Stimulated activated CD8-positive, alpha-beta memory T cell treated with anti-CD3 and anti-CD28 coated beads, Interleukin-12 subunit alpha, Interleukin-12 subunit beta, amount 100 ng/mL, for 24 hours (primary cell): ENCODE data around the gene LHX4.

Experiments used
- DNase-seq: peaks from one replicate; pipeline ENCODE4 v3.0.0-alpha.2; 2020; ENCODE audit errors: extremely low read depth

Gene LHX4

DNA sequence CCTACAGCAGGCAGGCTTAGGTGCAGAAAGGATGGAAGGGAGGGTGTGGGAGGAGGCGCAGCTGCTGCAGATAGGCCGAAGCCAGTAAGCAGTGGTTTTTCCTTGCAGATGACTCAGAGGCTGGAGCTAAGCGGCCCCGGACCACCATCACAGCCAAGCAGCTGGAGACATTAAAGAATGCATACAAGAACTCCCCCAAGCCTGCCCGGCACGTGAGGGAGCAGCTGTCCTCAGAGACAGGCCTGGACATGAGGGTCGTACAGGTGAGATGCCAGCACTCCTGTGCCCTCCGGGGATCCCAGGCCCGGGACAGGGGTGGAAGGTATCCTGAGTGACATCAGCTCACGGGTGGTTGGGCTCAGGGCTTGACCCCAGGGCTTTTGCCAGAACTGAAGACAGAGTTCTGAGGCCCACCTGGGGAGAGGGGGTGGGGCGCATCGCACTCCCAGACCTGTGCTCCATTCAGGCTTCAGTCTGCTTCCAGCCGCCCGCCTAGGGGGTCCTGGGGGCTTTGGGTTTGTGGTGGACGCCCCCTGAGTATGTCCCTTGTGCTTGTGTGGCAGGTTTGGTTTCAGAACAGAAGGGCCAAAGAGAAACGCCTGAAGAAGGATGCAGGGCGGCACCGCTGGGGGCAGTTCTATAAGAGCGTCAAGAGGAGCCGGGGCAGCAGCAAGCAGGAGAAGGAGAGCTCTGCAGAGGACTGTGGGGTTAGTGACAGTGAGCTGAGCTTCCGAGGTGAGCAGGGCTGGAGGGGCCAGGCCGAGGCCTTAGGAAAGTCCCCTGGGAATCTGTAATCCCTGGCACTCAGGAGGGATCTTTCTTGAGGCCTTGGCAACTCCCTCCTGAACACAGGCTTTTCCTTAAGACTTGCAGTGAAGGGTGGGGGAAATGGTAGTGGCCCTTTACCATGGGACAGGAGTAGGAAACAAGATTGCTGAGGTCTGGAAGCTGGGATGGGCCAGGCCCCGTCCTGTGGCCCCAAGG lies 41.5 kb downstream of the LHX4 start:
- no peak for DNase-seq

DNA sequence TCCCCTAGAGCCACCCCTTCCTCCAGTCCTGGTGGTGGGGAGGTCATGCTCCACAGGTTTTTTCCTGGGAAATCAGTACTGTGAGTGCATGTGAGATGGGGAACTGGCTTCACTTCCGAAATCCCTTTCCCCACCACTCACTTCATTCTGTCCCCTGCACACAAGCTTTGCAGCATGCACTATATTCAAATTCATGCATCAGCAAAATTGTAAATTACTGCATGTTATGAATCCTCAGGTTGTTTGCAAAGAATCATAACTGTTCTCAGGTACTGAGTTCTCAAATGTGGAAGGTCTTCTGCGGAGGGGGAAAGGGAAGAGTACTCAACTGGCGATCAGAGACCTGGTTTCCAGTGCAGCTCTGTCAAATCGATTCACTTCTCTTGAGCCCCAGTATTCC lies 42.3 kb downstream of the LHX4 start:
- DNase-seq: no peak

DNA sequence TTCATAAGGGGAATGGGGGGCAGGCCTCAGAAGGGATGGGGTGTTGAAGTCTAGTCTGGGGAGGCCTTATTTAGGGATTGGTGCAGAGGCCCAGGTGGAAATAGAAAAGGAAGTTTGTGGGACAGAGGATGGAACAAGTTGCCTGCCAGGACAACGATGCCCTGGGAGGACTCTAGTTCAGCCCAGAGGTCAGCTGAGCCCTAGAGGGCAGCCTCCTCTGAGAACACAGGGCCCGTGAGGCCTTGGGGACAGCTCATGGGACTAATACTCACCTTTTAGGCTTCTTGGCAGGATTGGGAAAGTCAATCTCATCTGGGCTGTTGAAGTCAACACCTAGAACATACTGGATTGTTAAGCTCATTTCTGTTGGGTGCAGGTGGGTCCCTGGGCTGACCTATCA lies 43.0 kb downstream of the LHX4 start:
- no peak for DNase-seq

DNA sequence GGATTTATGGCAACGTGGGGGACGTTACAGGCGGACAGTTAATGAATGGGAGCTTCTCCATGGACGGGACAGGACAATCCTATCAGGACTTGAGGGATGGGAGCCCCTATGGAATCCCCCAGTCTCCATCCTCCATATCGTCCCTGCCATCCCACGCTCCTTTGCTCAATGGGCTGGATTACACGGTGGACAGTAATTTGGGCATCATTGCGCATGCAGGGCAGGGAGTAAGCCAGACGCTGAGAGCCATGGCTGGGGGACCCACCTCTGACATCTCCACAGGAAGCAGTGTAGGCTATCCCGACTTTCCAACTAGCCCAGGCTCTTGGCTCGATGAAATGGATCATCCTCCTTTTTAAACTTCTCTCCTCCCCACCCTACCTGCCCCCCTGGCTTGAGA lies 44.2 kb downstream of the LHX4 start:
- DNase-seq: no peak

DNA sequence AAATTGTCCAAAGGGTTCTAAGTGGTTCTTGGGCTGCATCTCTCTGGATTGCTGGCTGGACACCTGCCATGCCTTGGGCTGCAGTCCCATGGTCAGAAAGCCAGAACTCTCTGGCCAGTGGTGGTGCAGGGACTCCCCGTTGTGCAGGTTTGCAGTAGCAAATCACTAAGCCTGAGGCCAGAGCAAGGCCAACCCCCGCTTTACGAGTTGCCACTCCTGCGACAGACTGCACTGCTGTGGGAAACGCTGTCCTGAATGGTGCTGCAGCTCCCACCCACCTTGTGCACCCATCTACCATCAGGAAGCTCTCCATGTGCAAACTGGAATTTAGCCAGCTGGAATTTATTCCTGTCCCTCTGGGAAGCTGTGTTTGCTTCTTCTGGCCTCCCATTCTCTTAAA lies 45.7 kb downstream of the LHX4 start:
- DNase-seq: no peak

DNA sequence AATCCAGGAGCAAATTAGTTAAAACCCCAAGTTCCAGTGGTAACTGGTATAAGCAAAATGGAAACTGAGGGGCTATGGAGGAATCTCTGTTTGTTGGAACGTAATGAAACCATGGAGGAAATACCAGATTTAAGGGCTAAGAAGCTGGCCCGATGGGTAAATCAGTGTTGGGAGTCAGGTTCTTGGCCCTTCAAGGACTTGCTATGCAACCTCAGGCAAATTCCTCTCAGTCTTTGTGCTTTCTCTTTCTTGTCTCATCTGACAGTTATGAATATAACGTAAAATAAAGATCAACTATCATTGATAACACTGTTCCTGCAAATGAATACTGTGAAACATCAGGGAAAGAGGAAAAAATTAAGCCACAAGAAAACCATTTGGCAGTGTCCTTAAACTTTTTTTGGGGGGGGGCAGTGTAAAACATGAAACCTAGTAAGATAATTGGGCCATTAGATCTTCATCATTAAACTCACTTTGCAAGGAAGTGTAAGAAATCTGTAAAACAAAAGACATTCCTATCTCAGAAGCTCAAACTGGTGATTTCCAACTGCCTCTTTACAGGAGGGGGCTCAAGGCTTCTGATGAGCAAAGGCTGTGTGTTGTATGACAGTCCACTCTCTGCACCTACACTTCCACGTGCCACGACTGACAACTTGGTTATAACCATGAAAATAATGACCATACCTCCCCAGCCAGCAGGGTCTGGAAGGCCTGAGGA lies 47.6 kb downstream of the LHX4 start:
- DNase-seq: no peak

DNA sequence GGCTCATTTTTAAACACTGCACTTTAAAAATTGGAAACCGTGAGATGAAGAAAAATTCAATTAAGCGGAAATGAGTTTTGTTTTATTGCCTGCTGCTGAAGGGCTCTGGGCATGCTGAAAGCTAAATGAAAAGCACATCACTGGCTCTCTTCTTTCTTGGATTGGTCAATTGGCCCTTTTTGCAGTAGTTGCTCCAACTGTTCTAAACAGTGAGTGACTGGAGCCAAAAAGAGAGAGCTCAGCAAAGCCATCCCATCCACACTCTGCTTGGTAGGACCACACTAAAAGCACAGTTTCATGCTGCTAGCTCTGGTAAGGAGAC lies 48.1 kb downstream of the LHX4 start:
- DNase-seq: no peak

DNA sequence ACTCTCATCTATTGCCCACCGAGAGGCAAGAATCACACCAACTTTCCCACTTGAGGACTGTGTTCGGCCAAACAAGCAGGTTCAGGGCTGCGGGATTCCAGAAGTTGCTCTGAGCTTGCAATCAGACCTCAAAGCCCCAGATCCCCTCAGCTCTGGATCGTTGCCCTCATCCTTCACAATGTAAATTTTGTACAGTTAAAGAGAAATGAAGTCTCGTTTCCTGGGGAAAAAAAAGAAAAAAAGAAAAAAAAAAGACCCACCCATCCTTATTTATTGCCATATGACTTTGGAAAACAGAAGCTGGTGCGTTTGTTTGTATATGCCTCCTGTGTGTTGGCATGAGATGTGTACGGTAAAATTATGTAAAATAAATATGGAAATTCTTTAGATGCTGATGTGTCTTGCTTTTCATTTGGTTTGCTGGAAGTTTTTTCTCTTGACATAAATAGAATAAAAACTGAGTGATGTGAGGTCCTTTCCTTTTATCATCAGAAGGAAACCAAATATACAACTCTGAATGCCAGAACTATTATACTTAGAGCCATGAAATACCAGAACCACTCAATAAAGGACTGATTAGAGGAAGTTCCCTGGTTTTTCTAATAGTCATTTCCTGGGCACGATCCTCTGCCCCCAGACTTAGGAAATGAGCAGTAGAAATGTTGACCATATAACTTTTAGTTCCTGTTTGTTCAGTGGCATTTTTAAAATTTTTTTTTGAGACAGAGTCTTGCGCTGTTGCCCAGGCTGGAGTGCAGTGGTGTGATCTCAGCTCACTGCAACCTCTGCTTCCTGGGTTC lies 48.7 kb downstream of the LHX4 start:
- no peak for DNase-seq

DNA sequence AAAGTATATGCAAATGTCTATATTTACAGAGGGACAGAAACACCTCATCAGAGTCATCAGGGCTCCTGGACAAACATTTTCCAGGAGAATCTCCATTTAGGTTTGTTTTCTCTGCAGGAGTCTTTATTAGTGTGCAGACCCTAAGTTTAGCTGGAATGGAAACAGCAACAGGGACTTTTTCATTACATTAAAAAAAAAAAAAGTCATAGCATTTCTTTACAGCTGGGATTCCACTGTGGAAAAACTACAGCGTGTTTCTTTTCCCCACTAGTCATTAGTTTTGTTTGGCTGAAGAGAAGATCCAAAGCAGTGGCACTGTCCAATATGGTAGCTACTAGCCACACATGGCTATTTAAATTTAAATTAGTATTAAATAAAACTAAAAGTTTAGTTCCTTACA lies 49.6 kb downstream of the LHX4 start:
- no peak for DNase-seq

DNA sequence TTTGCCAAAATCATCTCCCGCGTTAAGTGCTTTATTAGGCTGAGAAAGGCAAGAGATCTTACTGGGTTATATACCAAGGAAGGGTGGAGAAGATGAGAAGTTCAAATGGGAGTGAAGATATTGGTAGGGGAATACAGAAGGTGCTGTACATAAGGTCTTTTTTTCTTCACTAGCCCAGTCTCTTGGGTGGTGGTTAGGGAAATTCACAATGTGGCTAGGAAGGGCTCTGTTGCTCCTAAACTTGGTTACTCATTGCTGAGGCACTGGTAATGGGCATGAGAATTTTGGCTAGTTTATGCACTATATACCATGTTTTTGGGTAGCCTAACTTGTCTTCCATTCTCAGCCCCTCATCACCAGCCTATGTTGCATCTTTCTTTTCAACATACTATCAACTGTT lies 50.6 kb downstream of the LHX4 start:
- DNase-seq: no peak

DNA sequence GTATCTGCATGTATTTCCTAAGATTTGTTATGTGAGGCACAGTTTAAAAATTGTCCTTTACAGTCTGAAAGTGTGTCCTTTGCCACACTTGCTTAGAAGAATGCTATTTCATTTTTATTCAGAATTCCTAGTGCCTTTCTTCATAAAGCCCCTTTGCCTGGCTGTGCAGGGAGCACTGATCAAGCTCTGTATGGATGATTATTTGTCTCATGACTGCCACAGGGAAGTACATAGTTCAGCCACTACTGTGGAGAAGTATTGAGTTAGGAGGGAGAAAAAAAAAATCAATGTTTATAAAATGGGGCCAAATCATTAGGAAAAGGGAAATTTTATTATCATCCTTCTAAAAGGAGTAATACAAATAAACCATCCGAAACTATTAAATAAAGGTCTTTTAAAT lies 51.4 kb downstream of the LHX4 start:
- no peak for DNase-seq

DNA sequence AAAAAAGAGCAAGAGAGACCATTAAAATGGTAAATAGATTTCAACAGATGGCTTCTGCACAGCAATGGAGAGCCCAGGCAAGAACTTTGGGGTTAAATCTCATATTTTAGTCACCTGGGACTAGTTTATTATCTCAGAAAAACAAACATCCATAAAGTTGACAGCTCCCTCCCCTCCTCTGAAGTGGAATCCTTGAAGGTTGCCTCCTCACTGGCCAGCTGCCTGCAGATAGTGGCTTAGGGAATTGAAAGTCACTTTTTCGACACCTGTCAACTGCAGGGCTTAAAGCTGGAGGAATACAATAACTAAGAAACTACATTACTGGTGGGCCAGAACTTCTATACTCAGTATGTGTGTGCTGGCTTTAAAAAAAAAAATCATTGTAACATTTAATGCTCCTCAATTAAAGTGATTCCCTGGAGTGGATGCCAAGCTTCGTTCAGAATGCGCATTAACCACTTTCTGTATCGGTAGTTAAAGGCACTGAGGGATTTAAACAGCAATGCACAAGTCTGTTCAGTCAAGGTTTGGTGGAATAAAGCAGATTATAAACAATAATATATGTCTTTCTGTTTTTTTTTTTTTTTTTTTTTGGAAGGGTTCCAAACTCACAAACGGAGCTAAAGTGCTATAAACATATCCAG lies 52.5 kb downstream of the LHX4 start:
- DNase-seq: no peak

DNA sequence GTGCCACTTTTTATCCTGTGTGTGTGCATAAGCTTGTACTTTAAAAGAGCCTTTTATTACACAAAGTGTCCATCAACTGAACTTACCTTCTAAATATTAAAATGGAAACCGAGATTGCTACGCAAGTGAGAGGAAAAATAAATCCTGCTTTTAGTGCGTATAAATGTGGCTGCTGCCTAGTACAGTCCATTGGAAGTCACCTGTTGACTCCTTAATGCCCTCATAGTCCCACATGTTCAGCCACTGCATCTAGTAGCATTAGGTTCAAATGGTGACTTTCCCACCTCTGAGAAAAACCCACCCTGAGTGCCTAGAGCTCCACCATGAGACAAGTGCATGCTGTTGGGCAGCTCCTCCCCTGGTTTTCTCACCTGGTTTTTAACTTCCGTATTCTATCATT lies 53.0 kb downstream of the LHX4 start:
- DNase-seq: no peak

DNA sequence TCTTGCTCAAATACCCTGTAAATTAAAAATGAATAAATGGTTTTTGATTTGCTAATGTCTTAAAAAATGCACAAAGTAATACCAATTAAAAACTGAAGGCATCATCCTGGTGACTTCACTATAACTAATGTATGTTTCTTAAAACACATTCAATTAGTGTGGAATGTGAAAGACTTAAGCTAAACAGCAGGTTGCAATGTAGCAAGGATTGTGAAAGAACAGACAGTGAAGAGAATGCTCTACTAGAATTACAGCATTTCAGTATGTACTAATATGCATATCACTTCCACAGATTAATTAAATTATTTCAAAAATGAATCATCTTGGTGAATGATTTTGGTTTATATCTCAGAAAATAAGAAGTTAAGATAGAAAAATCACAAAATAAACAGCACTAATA lies 56.4 kb downstream of the LHX4 start:
- DNase-seq: no peak

DNA sequence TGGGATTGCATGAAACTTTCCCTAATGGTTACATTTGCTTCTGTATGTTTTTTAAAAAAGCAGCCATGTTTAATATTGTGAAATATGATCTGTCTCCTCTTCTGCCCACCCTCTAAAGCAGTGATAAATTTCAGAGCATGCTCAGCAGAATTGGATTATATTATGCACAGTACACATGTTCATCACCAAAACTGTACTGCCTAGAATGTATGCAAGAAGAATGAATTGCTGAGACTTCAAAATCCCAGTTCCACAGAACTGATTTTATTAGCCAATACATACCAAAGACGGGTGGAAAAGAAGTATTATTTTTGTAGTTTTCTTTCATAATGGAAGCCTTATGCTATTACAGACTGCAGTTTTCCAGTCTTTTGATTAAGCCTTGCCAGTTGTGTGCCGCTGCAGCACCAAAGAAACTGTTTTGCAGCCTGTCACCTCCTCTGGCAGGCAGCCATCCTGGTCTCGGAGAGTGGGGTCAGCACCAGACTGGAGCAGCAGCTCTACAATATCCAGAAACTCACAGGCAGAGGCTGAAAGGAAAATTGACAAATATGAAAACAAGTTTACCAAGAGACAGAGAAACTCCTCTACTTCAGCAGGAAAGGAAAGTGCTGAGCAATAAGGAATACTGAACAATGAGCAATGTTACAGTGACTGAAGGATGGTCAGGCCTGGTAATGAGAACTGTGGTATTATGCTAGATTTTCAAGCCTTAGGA lies 58.1 kb downstream of the LHX4 start:
- no peak for DNase-seq

DNA sequence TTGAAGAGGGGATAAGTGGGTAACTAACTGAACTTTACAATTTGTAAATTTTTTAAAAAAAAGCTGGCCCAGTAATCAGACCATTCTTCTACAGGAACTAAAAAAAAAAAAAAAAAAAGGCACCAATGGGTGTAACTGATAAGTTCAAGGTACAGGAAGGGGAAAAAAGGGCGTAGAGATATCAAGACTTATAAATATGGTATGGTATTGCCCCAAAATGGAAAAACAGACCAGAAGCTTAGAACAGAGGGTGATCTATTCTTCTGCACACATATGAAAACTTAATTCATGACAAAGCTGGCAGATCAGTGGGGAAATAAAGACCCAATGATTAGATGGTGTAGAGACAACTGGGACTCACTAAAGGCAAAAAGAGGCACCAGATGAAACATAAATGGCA lies 58.9 kb downstream of the LHX4 start:
- DNase-seq: no peak

DNA sequence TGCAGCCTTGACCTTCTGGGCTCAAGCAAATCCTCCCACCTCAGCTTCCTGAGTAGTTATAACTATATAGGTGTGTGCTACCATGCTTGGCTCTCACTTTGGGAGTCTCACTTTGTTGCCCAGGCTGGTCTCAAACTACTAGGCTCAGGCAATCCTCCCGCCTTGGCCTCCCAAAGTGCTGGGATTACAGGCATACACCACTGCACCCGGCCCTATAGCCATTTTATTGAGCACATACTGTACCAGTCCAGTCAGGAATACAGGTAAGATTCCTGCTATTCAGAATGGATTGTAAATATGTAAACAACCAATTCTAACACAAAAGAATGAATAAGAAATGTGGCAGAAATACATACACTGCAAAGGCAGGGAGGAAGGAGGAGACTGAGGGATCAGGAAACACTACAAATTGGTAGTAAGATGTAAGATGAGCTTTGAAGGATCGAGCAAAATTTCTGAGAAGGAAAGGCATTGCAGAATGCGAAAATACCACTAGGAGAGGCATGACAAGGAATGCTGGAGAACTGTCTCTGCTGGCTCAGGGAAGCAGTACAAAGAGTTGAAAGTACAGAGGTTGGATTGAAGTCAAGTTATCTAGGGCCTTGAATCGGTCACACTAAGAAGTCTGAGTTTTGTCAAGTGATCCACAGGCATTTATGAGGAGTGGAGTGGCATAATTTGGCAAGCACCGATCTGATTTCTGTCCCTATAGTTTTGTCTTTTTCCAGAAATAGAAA lies 60.4 kb downstream of the LHX4 start:
- no peak for DNase-seq

DNA sequence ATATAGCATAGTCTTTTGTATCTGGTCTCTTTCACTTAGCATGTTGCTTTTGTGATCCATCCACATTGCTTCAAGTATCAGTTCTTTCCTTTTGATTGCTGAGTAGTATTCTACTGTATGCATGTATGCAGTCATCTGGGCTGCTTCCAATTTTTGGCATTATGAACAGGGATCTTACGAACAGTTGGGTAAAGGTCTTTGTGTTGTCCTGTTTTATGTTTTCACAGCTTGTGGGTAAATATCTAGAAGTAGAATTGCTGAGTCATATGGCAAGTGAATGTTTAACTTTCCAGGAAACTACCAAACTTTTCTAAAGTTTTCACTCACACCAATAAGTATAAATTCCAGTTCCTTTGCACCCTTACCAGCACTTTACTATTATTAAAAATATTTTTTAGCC lies 60.9 kb downstream of the LHX4 start:
- DNase-seq: no peak

DNA sequence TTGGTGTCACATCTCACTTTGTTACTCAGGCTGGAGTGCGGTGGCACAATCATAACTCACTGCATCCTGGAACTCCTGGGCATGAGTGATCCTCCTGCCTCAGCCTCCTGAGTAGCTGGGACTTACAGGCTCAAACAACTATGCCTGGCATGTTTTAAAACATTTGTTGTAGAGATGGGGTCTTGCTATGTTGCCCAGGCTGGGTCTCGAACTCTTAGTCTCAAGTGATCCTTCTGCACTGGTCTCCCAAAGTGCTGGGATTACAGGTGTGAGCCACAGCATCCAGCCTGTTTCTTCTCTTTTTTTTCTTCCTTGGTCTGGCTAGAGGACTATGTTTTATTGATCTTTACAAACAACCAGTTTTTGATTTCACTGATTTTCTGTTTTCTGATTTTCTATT lies 64.6 kb downstream of the LHX4 start:
- no peak for DNase-seq

DNA sequence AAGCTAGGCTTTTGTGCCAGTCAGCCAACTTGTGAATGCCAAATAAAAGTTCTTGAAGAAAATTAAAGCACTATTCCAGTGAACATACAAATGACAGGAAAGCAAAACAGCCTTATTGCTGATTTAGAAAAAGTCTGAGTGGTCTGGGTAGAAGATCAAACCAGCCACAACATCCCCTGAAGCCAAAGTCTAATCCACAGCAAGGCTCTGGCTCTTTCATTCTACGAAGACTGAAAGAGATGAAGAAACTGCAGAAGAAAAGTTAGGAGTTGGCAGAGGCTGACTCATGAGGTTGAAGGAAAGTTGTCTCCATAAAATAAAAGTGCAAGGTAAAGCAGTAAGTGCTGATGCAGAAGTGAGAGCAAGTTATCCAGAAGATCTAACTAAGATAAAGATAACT lies 65.9 kb downstream of the LHX4 start:
- no peak for DNase-seq
